GM19035 (cell line): ENCODE measurements around the gene DNAJA3.
"Not testable (repeated sequence)": the region's sequence is repeated elsewhere in the genome, so short reads cannot be mapped to it uniquely, and the experiment has no call there.

Experiments used
- ATAC-seq: cut with Tn5 transposase; IDR thresholded peaks from one replicate; pipeline ENCODE4 v1.9.1; 2021; ENCODE audit not compliant: unreplicated experiment

DNAJA3 gene

DNA sequence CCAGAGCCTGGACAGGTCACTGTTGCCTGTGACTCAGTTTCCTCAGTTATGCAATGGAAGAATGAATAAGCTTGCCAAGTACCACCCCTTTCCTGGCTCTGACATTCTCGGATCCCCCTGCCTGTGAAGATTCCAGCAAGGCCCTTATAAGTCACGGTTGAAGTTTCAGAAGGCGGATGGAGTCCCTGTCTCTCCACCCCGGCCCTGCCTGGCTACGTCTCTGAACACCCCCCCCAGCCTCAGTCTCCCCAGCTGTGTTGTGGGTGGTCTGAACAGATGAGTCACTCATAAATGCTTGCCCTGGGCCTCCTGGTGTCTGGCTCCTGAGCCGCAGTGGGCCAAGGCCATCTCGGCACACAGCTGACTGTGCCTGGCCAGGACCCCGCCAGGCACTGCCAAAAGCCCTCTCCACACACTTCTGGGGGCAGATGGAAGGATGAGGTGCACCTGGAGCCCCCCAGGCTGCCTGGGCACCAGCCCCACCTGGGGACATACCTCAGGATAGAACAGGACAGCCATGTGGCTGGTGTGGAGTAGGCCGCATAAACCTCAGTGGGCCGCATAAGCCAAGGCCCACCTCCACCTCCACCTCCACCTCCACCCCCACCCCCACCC is 38.6 kb upstream of the DNAJA3 start:
- no peak for ATAC-seq

- ATAC-seq, result no peak
Observed at GRCh38 chr16:4387781-4388180, 37.9 kb upstream of the DNAJA3 start.

GRCh38 chr16:4388271-4389021 is 37.2 kb upstream of the DNAJA3 start:
- no peak for ATAC-seq

DNA sequence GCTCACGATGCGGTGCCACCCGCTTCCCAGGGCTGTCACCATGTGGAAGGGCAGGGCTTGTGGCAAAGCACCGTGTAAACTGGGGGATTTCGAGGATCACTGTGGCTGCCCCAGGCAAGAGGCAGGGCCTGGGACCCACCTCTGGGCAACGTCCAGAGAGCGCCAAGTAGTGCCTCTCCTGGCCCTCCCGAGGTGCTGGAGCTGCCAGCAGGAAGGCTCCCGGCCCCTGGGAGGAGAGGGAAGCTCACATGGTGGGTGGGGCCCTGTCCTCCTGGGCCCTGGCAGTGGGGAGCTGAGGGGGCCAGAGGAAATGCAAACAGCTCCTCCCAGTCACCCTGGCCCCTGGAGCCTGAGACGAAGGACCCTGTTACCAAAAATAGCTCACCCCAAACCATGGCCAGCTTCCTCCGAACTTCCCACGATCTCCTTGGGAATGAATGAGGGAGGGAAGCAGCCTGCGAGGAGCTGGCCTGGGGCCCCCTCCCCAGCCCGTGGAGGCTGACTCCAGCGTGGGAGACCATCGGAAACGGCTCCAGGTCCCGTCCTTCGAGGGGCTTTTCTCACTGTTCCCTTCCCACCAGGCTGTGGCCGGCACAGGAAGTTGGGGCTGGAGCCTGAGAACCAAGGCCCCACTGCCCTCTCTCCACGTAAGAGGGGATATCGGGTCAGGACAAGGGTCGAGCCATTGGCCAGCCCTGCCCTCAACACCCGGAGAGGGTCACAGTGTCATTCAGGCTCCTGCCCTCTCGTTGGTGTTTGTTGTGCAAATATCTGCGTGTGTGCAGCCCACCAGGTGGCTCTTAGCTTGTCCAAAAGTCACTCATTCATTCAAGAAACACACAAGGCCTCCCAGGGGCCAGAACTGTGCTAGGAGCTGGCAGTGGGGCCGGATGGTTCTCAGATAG is 36.4 kb upstream of the DNAJA3 start:
- ATAC-seq, result no peak

GRCh38 chr16:4390266-4391260 is 35.1 kb upstream of the DNAJA3 start:
- ATAC-seq, result no peak

- ATAC-seq, result no peak
Observed at GRCh38 chr16:4391631-4392381, 33.9 kb upstream of the DNAJA3 start.

DNA sequence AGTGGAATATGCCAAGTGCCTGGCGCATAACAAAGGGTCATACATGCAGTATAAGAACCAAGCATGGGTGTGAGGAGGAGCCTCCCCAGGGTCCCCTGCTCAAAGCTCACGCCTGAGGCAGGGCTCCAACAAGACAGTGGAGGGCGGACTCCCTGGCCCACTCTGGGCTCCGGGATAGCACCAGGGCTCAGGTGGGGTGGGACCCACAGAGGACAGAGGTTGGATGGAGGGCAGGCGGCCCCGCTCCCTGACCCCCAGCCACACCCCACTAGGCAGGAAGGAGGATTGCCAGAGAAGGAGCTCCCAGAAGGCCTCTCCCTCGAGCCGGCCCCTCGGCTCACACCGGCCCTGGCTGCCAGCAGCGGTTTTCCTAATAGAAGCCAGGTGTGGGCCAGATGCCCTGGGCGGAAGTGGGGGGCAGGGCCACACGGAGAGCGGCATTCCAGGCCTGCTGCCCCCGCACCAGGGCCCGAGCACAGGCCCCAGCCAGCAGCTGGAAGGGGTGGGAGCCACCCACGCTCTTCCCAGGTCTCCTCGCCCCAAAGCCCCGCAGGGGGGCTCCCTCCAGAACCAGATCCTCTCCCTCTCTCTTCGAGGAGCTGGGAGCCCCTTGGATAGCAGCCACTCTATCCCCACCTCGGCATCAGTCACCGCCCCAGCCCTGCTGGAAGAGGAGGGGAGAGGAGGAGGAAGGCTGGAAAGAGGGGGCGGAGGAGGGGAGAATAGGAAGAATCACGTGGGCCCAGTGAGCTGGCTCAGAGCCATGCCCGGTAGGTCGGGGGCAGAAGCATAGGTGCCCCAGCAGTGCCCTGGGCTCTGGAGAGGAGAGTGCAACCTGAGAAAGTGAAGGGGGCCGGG is 33.1 kb upstream of the DNAJA3 start:
- no peak for ATAC-seq

GRCh38 chr16:4393240-4393600 is 32.4 kb upstream of the DNAJA3 start:
- no peak for ATAC-seq

DNA sequence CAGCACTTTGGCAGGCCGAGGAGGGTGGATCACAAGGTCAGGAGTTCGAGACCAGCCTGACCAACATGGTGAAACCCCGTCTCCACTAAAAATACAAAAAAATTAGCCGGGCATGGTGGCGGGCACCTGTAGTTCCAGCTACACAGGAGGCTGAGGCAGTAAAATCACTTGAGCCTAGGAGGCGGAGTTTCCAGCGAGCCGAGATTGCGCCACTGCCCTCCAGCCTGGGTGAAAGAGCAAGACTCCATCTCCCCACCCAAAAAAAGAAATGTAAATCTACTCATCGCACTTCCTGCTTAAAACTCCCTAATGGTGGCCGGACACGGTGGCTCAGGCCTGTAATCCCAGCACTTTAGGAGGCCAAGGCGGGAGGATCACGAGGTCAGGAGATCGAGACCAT is 31.8 kb upstream of the DNAJA3 start:
- not testable (repeated sequence) for ATAC-seq

DNA sequence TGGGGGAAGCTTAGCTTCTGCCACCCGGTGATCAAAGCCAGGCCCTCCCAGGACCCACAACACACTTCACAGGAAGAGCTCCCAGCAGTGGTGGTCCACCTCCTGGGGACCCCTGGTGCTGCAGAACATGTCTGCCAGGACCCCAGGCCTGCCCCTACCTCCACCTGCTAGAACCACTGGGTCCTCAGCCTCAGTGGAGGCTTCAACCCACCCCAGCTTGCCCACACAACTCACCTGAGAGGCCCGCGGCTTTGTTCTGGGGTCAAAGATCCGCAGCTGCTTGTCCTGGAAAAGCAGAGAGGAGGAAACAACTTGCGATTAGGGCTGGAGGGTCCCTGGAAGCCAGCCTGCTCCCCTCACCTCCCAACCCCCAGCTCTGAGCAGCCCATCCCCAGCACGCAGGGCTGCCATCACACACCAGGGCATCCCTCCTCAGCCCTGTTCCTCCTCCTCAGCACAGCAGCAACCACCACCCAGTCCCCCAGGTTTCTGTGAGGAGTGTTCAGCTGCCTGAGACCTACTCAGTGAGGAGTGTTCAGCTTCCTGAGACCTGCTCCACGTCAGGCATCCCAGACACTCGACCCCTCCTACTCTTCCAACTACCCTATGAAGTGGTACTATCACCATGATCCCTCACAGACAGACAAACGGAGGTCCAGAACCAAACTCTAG is 30.5 kb upstream of the DNAJA3 start:
- no peak for ATAC-seq

GRCh38 chr16:4399001-4399730 is 26.5 kb upstream of the DNAJA3 start:
- ATAC-seq, result no peak

GRCh38 chr16:4401094-4401501 is 24.6 kb upstream of the DNAJA3 start:
- ATAC-seq, result no peak

- no peak for ATAC-seq
Observed at GRCh38 chr16:4401510-4401909, 24.2 kb upstream of the DNAJA3 start.

- ATAC-seq, result no peak
Observed at GRCh38 chr16:4402439-4403132, 23.1 kb upstream of the DNAJA3 start.

DNA sequence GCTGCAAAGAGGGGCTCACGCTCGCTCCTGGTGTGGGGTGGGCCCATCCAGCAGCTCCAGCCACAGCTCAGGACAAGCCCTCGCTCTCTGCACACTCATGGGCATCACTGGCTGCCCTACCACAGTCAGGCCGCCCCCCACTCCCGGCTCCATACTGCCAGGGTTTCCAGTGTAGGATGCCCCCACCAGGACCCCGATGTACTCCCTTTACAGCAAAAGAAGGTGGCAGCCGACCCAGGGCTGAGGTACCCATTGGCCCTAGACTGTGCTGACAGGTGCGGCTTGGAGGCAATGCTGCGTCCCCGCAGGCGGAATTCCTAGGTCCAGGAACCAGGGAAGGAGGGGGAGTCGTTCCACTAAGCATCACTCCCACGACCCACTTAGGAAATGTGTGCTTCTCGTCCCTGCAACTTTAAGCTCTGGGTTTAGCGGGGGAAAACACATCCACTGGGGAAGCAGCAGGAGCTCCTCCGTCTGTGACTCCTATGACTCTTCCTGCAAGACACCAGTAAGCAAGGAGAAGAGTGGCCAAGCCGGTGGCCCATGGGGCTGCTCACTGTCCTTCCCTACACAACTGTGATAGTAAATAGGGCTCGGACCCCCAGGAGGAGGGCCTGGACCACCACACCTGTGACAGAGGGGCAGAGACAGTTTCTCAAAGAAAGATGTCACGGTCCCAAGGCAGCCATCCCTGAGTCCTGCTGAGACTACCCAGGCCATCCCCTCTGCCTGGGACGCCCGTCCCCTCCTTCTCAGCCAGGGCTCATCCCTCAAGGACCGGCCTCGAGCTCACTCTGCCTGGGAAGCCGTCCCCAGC is 22.3 kb upstream of the DNAJA3 start:
- no peak for ATAC-seq

DNA sequence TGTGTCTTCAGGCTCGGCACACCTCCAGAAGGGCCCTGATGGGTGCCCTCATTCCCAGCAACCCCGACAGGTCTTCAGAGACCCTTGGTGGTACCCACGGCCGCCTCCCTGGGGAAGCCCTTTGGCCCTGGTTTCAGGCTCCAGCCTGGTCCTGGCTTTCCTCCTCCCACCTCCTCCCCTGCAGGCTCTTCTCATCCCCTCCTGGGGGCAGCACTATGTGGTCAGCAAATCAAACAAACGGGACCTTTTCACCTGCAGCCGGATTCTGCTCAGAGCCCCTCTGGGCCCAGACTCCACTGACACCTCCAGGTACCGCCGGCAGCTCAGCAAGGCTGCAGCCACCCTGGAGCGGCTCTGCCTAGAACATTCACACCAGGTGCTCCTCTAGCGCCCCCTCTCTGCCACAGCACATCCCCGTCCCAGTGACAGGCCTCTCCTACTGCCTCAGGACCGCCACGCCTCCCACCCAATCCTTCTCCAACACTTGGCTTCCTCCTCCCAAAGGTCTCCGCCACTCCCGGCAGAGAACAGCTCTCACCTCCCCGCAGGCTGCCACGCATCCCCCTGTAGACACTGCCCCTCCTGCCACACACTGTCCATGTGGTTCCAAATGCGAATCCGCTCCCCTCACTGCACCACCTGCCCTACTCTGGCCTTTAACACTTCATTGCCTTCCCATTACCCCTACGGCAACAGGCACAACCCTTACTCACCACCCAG is 21.3 kb upstream of the DNAJA3 start:
- no peak for ATAC-seq
